Gastrocnemius medialis (tissue), 4 donors: ENCODE results near the gene DROSHA. TPM values are rescaled to one million over a fixed set of nuclear protein-coding genes. Genes with fewer than 3 reads are reported as not detected.

ENCODE experiments used
- ATAC-seq, 2 donors: fragments of 150-250 bp; one replicate each; pipeline ENCODE4 v1.9.1; 2016
- DNase-seq, 2 donors: peaks; one replicate each; pipeline ENCODE4 v3.0.0-alpha.2; 2019
- H3K27ac ChIP-seq, 4 donors: fragments of 200-600 bp; sonication (generic); 1 replicate in 1 of 4; 2 replicates in 3 of 4; pipeline ENCODE4 v1.5.1; 2016 to 2018; ENCODE audit warnings: mild to moderate bottlenecking in 2 of 4, moderate library complexity in 1 of 4
- H3K27me3 ChIP-seq, 3 donors: fragments of 200-600 bp; sonication (generic) in 2 of 3; 1 replicate in 1 of 3; 2 replicates in 2 of 3; pipeline versions ENCODE4 v1.5.1 to v1.6.0; 2016 to 2019; ENCODE audit warnings: mild to moderate bottlenecking in 1 of 3, moderate library complexity in 1 of 3
- H3K36me3 ChIP-seq, 2 donors: fragments of 200-600 bp; sonication (generic) in 1 of 2; one replicate each; pipeline ENCODE4 v1.5.1; 2017 to 2018
- H3K4me1 ChIP-seq, 2 donors: fragments of 200-600 bp; sonication (generic) in 1 of 2; one replicate each; pipeline ENCODE4 v1.5.1; 2016 to 2017; ENCODE audit warnings: mild to moderate bottlenecking in 2 of 2
- H3K4me3 ChIP-seq, 4 donors: fragments of 200-600 bp; sonication (generic) in 3 of 4; 1 replicate in 1 of 4; 2 replicates in 3 of 4; pipeline ENCODE4 v1.5.1; 2016 to 2019; ENCODE audit warnings: mild to moderate bottlenecking in 2 of 4
- H3K9me3 ChIP-seq, 3 donors: fragments of 200-600 bp; sonication (generic) in 2 of 3; 1 replicate in 1 of 3; 2 replicates in 2 of 3; pipeline ENCODE4 v1.5.1; 2016 to 2019
- CTCF ChIP-seq, 5 experiments: fragments of 450-650 bp in 3 of 5; fragments of 200-600 bp in 2 of 5; sonication (generic) in 2 of 5; IDR thresholded peaks in 4 of 5; conservative IDR thresholded peaks in 1 of 5; 1 replicate in 4 of 5; 2 replicates in 1 of 5; pipeline ENCODE4 v1.5.1; 2016 to 2019; ENCODE audit warnings: antibody characterized with exemption in 5 of 5, mild to moderate bottlenecking in 3 of 5, moderate library complexity in 3 of 5
- POLR2A ChIP-seq, 2 donors: fragments of 450-650 bp; IDR thresholded peaks; one replicate each; pipeline ENCODE4 v1.6.1; 2017; ENCODE audit warnings: antibody characterized with exemption in 2 of 2, mild to moderate bottlenecking in 2 of 2, moderate library complexity in 2 of 2
- in situ Hi-C, 4 donors: fragments of 200-750 bp; cut with MboI; loops; one replicate each; pipeline versions ENCODE4 v1.15.0 to v1.8.0; 2017; ENCODE audit warnings: low sequenced_read_pairs in 4 of 4
- intact Hi-C: fragments of 100-400 bp; cut with DNase I; formaldehyde crosslinking; loops from one replicate; pipeline ENCODE4 v1.15.1; 2023; ENCODE audit warnings: low total_unique reads
- total RNA-seq, 4 donors: library from RNA; depleted of rRNA; stranded (reverse); fragments of >200 nt; gene quantifications; one replicate each; pipeline versions ENCODE4 v1.1.0 to v1.2.3, GENCODE V29; 2016

DROSHA gene
- total RNA-seq, 4 donors from 2014 or later: 9.2 to 28.8 (median 28.4) TPM

GRCh38 chr5:31452314-31452713 lies 79.6 kb downstream of the DROSHA start:
- TF ChIP-seq CTCF (IDR thresholded peaks at IDR 0.05 in 4 of 5, conservative IDR thresholded peaks at IDR 0.05 in 1 of 5): no peak
- TF ChIP-seq POLR2A (IDR thresholded peaks at IDR 0.05): no peak
- intact Hi-C loops (no loop called here), in situ Hi-C loops (no loop called here)
- Histone ChIP-seq H3K36me3 (peaks cover 0 to 39% of the 10 kb centered on the region in 2 donors), H3K4me1 (no peaks in the 10 kb centered on the region), H3K27me3 (no peaks in the 10 kb centered on the region), H3K9me3 (no peaks in the 10 kb centered on the region), H3K4me3 (no peak overlapping the region), H3K27ac (no peak overlapping the region)
- no peak for ATAC-seq
- DNase-seq: no peak

- H3K4me1 ChIP-seq: no peaks in the 10 kb centered on the region
Observed at GRCh38 chr5:31449962-31450361, 81.9 kb downstream of the DROSHA start.

GRCh38 chr5:31449174-31449573 lies 82.7 kb downstream of the DROSHA start:
- H3K27ac ChIP-seq: no peak overlapping the region
- in situ Hi-C loops (no loop called here), intact Hi-C loops (no loop called here)
- H3K36me3 ChIP-seq: peaks cover 0 to 40% of the 10 kb centered on the region in 2 donors
- H3K4me1 ChIP-seq: no peaks in the 10 kb centered on the region
- no peaks in the 10 kb centered on the region for H3K9me3 ChIP-seq
- DNase-seq: no peak
- TF ChIP-seq CTCF (IDR thresholded peaks at IDR 0.05 in 4 of 5, conservative IDR thresholded peaks at IDR 0.05 in 1 of 5): no peak
- no peak for TF ChIP-seq POLR2A (IDR thresholded peaks at IDR 0.05)
- H3K27me3 ChIP-seq: no peaks in the 10 kb centered on the region
- ATAC-seq: no peak
- H3K4me3 ChIP-seq: no peak overlapping the region

More at GRCh38 chr5:31449962-31450361, 81.9 kb downstream of the DROSHA start:
- no peak for TF ChIP-seq POLR2A (IDR thresholded peaks at IDR 0.05)
- TF ChIP-seq CTCF (IDR thresholded peaks at IDR 0.05 in 4 of 5, conservative IDR thresholded peaks at IDR 0.05 in 1 of 5): no peak
- DNase-seq (no peak), ATAC-seq (no peak)
- H3K27me3 ChIP-seq: no peaks in the 10 kb centered on the region
- H3K9me3 ChIP-seq: no peaks in the 10 kb centered on the region
- intact Hi-C loops (no loop called here), in situ Hi-C loops (no loop called here)
- H3K4me3 ChIP-seq: no peak overlapping the region
- H3K36me3 ChIP-seq: peaks cover 0 to 40% of the 10 kb centered on the region in 2 donors
- H3K27ac ChIP-seq: no peak overlapping the region

- TF ChIP-seq CTCF (IDR thresholded peaks at IDR 0.05 in 4 of 5, conservative IDR thresholded peaks at IDR 0.05 in 1 of 5) (no peak), POLR2A (IDR thresholded peaks at IDR 0.05) (no peak)
- ATAC-seq (no peak), DNase-seq (no peak)
- no peaks in the 10 kb centered on the region for H3K4me1 ChIP-seq
- H3K27ac ChIP-seq: no peak overlapping the region
- no peaks in the 10 kb centered on the region for H3K9me3 ChIP-seq
- intact Hi-C loops (no loop called here), in situ Hi-C loops (no loop called here)
- H3K4me3 ChIP-seq: no peak overlapping the region
- no peaks in the 10 kb centered on the region for H3K27me3 ChIP-seq
- H3K36me3 ChIP-seq: peaks cover 0 to 36% of the 10 kb centered on the region in 2 donors
Observed at GRCh38 chr5:31445041-31445600, 86.8 kb downstream of the DROSHA start.

GRCh38 chr5:31443572-31443971 lies 88.3 kb downstream of the DROSHA start:
- intact Hi-C loops: no loop called here
- Histone ChIP-seq H3K36me3 (peaks cover 0 to 21% of the 10 kb centered on the region in 2 donors), H3K4me1 (no peaks in the 10 kb centered on the region), H3K27me3 (no peaks in the 10 kb centered on the region), H3K27ac (no peak overlapping the region), H3K9me3 (no peaks in the 10 kb centered on the region), H3K4me3 (no peak overlapping the region)
- no peak for TF ChIP-seq CTCF (IDR thresholded peaks at IDR 0.05 in 4 of 5, conservative IDR thresholded peaks at IDR 0.05 in 1 of 5)
- no peak for TF ChIP-seq POLR2A (IDR thresholded peaks at IDR 0.05)
- in situ Hi-C loops: no loop called here
- no peak for ATAC-seq
- no peak for DNase-seq
